ENCODE measurements around the gene AGAP1.

AGAP1 gene

GRCh38 chr2:235489897-235490296 lies 3.9 kb upstream of the AGAP1 start:
- no peak for DNase-seq

GRCh38 chr2:235492850-235493344 lies 946 bp upstream of the AGAP1 start:
- peak; percentile 43 for DNase-seq

- no peak for DNase-seq
Measured at GRCh38 chr2:235493402-235493774, 455 bp upstream of the AGAP1 start.

- DNase-seq, result peak; percentile 45
Measured at GRCh38 chr2:235494716-235495372, 1.0 kb downstream of the AGAP1 start.

- DNase-seq, result no peak
Measured at GRCh38 chr2:235495373-235496238, 1.8 kb downstream of the AGAP1 start.

- no peak for DNase-seq
Measured at GRCh38 chr2:235496239-235496621, 2.4 kb downstream of the AGAP1 start.

- DNase-seq, result no peak
Measured at GRCh38 chr2:235497096-235497495, 3.3 kb downstream of the AGAP1 start.

- DNase-seq, result no peak
Measured at GRCh38 chr2:235498541-235498940, 4.7 kb downstream of the AGAP1 start.

- no peak for DNase-seq
Measured at GRCh38 chr2:235498946-235499812, 5.3 kb downstream of the AGAP1 start.

- DNase-seq, result no peak
Measured at GRCh38 chr2:235500110-235500760, 6.4 kb downstream of the AGAP1 start.

- DNase-seq, result peak; percentile 32
Measured at GRCh38 chr2:235500761-235501672, 7.2 kb downstream of the AGAP1 start.

GRCh38 chr2:235501673-235502031 lies 7.8 kb downstream of the AGAP1 start:
- no peak for DNase-seq

- DNase-seq, result no peak
Measured at GRCh38 chr2:235502336-235502735, 8.5 kb downstream of the AGAP1 start.

GRCh38 chr2:235504441-235505180 lies 10.8 kb downstream of the AGAP1 start:
- no peak for DNase-seq

- DNase-seq, result no peak
Measured at GRCh38 chr2:235505181-235505741, 11.4 kb downstream of the AGAP1 start.

- no peak for DNase-seq
Measured at GRCh38 chr2:235506291-235506996, 12.6 kb downstream of the AGAP1 start.

GRCh38 chr2:235506997-235507615 lies 13.3 kb downstream of the AGAP1 start:
- DNase-seq, result no peak

GRCh38 chr2:235507928-235508327 lies 14.1 kb downstream of the AGAP1 start:
- DNase-seq, result no peak
